GM12801 (cell line): ENCODE data around the gene FAF1.

Experiments
- CTCF ChIP-seq: IDR thresholded peaks from one replicate; pipeline ENCODE4 v1.5.1; 2011; ENCODE audit warnings: control low read depth; ENCODE audit not compliant: insufficient read length; ENCODE audit errors: extremely low read depth

Gene FAF1

GRCh38 chr1:50982611-50983010, 22.5 kb upstream of the FAF1 start:
- TF ChIP-seq CTCF = no peak

GRCh38 chr1:50981741-50982140, 21.7 kb upstream of the FAF1 start:
- no peak for TF ChIP-seq CTCF

- TF ChIP-seq CTCF = no peak
These were observed 20.4 kb upstream of the FAF1 start for GRCh38 chr1:50980505-50980904.

GRCh38 chr1:50979937-50980336, 19.9 kb upstream of the FAF1 start:
- no peak for TF ChIP-seq CTCF

GRCh38 chr1:50978852-50979781, 19.1 kb upstream of the FAF1 start:
- no peak for TF ChIP-seq CTCF

GRCh38 chr1:50978144-50978851, 18.2 kb upstream of the FAF1 start:
- no peak for TF ChIP-seq CTCF

GRCh38 chr1:50977575-50978143, 17.6 kb upstream of the FAF1 start:
- TF ChIP-seq CTCF = no peak
